ENCODE measurements around the gene PHF8. TPM values are rescaled to one million over a fixed set of nuclear protein-coding genes. Genes with fewer than 3 reads are reported as not detected.

PHF8 gene
- polyA plus RNA-seq, 2 of the 4 experiments (the other 2 are of a cell fraction): 7.6 to 11.7 TPM

DNA sequence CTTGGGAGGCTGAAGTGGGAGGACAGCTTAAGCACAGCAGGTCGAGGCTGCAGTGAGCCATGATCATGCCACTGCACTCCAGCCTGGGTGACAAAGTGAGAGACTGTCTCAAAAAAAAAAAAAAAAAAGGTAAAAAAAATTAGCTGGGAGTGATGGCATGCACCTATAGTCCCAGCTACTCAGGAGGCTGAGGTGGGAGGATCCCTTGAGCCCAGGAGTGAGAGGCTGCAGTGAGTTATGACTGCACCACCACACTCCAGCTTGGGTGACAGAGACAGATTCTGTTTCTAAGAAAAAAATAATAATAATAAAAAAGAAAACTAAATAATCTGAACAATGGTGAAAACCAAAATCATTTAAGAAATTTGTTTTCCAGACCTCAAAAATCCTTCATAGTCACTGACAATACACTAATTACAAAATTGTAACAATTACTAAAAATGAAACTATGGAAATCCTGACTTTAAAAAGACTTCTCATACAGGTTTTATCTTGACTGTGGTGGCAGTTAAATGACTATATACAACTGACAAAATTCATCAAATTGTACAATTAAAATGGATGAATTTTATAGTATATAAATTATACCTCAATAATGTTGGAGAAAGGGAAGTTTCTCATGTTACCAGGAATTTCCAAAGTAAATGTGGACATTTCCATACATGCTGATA, 31.3 kb downstream of the PHF8 start:
- no peak for DNase-seq (ENCODE audit: low read depth in 1 of 2, low spot score in 1 of 2)
- Histone ChIP-seq H3K4me3 (no peak overlapping the region), H3K9me3 (no peaks in the 10 kb centered on the region), H3K4me1 (no peaks in the 10 kb centered on the region), H3K27ac (no peak overlapping the region), H3K4me2 (no peak overlapping the region)
- TF ChIP-seq HEYL (CRISPR knock-in tag; IDR thresholded peaks at IDR 0.05) (no peak), NFE2L2 (conservative IDR thresholded peaks at IDR 0.05; ENCODE audit: low read length) (no peak), BHLHE40 (IDR thresholded peaks at IDR 0.05; ENCODE audit: low read depth, low read length) (no peak), TFCP2L1 (CRISPR knock-in tag; IDR thresholded peaks at IDR 0.05) (no peak), ESRRA (IDR thresholded peaks at IDR 0.05; ENCODE audit: borderline replicate concordance, low read length) (no peak), SMC3 (IDR thresholded peaks at IDR 0.05) (no peak), FOXS1 (CRISPR knock-in tag; IDR thresholded peaks at IDR 0.05) (no peak), GATA3 (IDR thresholded peaks at IDR 0.05; ENCODE audit: borderline replicate concordance) (no peak), HDAC2 (IDR thresholded peaks at IDR 0.05) (no peak), BCL3 (IDR thresholded peaks at IDR 0.05) (no peak), KDM1A (IDR thresholded peaks at IDR 0.05; ENCODE audit: low read depth) (no peak), HOXB5 (CRISPR knock-in tag; IDR thresholded peaks at IDR 0.05) (no peak)
- TF ChIP-seq, protein P1, sequence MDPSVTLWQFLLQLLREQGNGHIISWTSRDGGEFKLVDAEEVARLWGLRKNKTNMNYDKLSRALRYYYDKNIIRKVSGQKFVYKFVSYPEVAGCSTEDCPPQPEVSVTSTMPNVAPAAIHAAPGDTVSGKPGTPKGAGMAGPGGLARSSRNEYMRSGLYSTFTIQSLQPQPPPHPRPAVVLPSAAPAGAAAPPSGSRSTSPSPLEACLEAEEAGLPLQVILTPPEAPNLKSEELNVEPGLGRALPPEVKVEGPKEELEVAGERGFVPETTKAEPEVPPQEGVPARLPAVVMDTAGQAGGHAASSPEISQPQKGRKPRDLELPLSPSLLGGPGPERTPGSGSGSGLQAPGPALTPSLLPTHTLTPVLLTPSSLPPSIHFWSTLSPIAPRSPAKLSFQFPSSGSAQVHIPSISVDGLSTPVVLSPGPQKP (IDR thresholded peaks at IDR 0.05; ENCODE audit: low read depth, low read length): no peak
- ATAC-seq: no peak
- CTCF ChIA-PET: no interaction called here
- FAIRE-seq: no peak
- POLR2A ChIA-PET: no interaction called here
- WGBS (ENCODE audit: missing lambda C conversion rate): 91% methylated on average over 1 of the region's 1 CpG

GRCh38 chrX:54007682-54008081, 36.6 kb downstream of the PHF8 start:
- WGBS (ENCODE audit: missing lambda C conversion rate): 90% methylated on average over 4 of the region's 4 CpGs
- no peak for ATAC-seq
- no peak for DNase-seq (ENCODE audit: low read depth in 1 of 2, low spot score in 1 of 2)

GRCh38 chrX:53997724-53998123, 46.5 kb downstream of the PHF8 start:
- no peak overlapping the region for H3K27ac ChIP-seq
- no peak for DNase-seq (ENCODE audit: low read depth in 1 of 2, low spot score in 1 of 2)
- H3K4me1 ChIP-seq: no peaks in the 10 kb centered on the region
- no peak for FAIRE-seq
- no peak for ATAC-seq
- no peak overlapping the region for H3K4me2 ChIP-seq
- CTCF ChIA-PET: no interaction called here
- no peak overlapping the region for H3K4me3 ChIP-seq
- H3K9me3 ChIP-seq: no peaks in the 10 kb centered on the region
- POLR2A ChIA-PET: no interaction called here
- 92% methylated on average over 2 of the region's 2 CpGs for WGBS (ENCODE audit: missing lambda C conversion rate)
- TF ChIP-seq FOSB (CRISPR knock-in tag; IDR thresholded peaks at IDR 0.05) (no peak), JUNB (IDR thresholded peaks at IDR 0.05) (no peak), SREBF2 (IDR thresholded peaks at IDR 0.05) (no peak), HEYL (CRISPR knock-in tag; IDR thresholded peaks at IDR 0.05) (no peak), ESRRA (IDR thresholded peaks at IDR 0.05; ENCODE audit: borderline replicate concordance, low read length) (no peak), NPAS2 (CRISPR knock-in tag; IDR thresholded peaks at IDR 0.05; ENCODE audit: borderline replicate concordance) (no peak), HOXB5 (CRISPR knock-in tag; IDR thresholded peaks at IDR 0.05) (no peak), CHD4 (IDR thresholded peaks at IDR 0.05; ENCODE audit: borderline replicate concordance) (no peak), MYC (IDR thresholded peaks at IDR 0.05; ENCODE audit: borderline replicate concordance, low read length) (no peak), RFX5 (IDR thresholded peaks at IDR 0.05) (no peak), MAFK (IDR thresholded peaks at IDR 0.05; ENCODE audit: partially characterized antibody) (no peak)
- TF ChIP-seq, protein P2, sequence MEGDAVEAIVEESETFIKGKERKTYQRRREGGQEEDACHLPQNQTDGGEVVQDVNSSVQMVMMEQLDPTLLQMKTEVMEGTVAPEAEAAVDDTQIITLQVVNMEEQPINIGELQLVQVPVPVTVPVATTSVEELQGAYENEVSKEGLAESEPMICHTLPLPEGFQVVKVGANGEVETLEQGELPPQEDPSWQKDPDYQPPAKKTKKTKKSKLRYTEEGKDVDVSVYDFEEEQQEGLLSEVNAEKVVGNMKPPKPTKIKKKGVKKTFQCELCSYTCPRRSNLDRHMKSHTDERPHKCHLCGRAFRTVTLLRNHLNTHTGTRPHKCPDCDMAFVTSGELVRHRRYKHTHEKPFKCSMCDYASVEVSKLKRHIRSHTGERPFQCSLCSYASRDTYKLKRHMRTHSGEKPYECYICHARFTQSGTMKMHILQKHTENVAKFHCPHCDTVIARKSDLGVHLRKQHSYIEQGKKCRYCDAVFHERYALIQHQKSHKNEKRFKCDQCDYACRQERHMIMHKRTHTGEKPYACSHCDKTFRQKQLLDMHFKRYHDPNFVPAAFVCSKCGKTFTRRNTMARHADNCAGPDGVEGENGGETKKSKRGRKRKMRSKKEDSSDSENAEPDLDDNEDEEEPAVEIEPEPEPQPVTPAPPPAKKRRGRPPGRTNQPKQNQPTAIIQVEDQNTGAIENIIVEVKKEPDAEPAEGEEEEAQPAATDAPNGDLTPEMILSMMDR (IDR thresholded peaks at IDR 0.05): no peak
- TF ChIP-seq, protein P3, sequence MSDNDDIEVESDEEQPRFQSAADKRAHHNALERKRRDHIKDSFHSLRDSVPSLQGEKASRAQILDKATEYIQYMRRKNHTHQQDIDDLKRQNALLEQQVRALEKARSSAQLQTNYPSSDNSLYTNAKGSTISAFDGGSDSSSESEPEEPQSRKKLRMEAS (IDR thresholded peaks at IDR 0.05): no peak
- TF ChIP-seq, protein P1 (IDR thresholded peaks at IDR 0.05; ENCODE audit: low read depth, low read length): no peak

More at GRCh38 chrX:54007682-54008081, 36.6 kb downstream of the PHF8 start:
- CTCF ChIA-PET: no interaction called here
- Histone ChIP-seq H3K4me3 (no peak overlapping the region), H3K27ac (no peak overlapping the region), H3K4me1 (no peaks in the 10 kb centered on the region), H3K9me3 (no peaks in the 10 kb centered on the region), H3K4me2 (no peak overlapping the region)
- TF ChIP-seq NFE2L2 (conservative IDR thresholded peaks at IDR 0.05; ENCODE audit: low read length): peak; percentile 20; the same call in 1 of the 2 replicates
- no peak for TF ChIP-seq FOSB (CRISPR knock-in tag; IDR thresholded peaks at IDR 0.05)
- TF ChIP-seq, protein P4, sequence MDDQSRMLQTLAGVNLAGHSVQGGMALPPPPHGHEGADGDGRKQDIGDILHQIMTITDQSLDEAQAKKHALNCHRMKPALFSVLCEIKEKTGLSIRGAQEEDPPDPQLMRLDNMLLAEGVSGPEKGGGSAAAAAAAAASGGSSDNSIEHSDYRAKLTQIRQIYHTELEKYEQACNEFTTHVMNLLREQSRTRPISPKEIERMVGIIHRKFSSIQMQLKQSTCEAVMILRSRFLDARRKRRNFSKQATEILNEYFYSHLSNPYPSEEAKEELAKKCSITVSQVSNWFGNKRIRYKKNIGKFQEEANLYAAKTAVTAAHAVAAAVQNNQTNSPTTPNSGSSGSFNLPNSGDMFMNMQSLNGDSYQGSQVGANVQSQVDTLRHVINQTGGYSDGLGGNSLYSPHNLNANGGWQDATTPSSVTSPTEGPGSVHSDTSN (IDR thresholded peaks at IDR 0.05): no peak
- peak; percentile 69 for TF ChIP-seq MAFK (IDR thresholded peaks at IDR 0.05; ENCODE audit: partially characterized antibody)
- POLR2A ChIA-PET: no interaction called here
- no peak for FAIRE-seq

Data from A549 (cell line).